ENCODE data around the gene GRM3.

Gene GRM3

DNA sequence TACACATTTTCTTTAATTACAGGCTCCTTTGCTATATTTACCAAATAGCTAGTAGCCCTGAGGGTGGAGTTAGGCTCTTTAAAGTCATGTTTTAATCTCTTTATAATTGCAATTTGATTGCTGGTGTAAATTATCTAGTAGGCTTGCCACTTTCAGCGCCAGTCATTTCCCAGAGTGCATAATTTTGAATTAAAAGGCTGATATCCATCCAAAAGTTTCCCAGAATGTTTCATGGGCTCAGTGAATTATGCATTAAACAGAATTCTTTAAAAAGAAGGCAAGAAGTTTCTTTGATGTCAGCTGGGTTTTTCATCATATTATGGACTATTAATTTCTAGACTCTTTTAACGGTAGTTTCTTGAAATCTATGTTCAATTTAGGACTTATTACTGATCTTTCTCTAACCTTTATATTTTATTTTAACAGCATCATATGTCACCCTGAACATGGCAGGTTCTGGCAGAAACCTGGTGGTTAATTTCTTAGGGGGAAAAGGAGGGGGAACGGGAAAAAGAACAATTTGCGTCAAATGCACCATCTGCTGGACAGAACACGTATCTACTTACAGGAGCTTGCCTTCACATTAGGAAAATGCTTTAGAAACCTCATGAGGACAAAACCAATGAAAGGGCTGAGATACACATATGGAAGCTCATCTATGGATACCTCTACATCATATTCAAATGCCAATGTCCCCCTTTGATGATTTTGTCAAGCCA, 171.1 kb downstream of the GRM3 start:
- CTCF ChIA-PET = interaction anchor here (0.7 to 1.2 kb wide), 7 partner anchors 9 to 216 kb away, joined by 3 to 4 read pairs (median 3); no protein-coding TSS in a partner anchor
- POLR2A ChIA-PET = no interaction called here

DNA sequence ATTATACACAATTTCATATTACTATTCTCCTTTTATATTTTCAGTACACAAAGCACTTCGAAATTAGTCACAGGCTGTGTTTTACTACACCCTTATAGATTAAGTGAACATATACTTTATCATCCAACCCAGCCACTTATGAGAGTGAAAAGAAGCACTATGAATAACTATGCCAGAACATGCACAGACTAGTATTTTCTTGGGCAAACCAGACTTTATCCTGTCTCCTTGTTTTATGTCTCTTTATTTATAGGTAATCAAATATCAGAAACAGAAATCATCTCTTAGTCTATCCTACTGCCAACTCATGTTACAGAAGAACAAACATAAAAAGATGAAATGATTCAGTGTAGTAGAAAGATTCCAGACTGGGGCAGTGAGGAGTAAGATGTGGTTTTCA, 171.8 kb downstream of the GRM3 start:
- Histone ChIP-seq H3K9me3 (ENCODE audit: control extremely low read depth in 1 of 5, control insufficient read depth in 4 of 5, insufficient read depth in 2 of 5, low read depth in 1 of 5, low read length in 4 of 5) (no peaks in the 10 kb centered on the region), H3K36me3 (ENCODE audit: control insufficient read depth in 4 of 4, insufficient read depth in 4 of 4, low read length in 3 of 4) (no peaks in the 10 kb centered on the region), H3K27me3 (replicated peaks in 2 of 5; ENCODE audit: control insufficient read depth in 4 of 5, insufficient read depth in 5 of 5, low read length in 4 of 5) (no peaks in the 10 kb centered on the region), H3K4me1 (ENCODE audit: control extremely low read depth in 1 of 4, control insufficient read depth in 4 of 4, insufficient read depth in 4 of 4, low read length in 3 of 4) (no peaks in the 10 kb centered on the region), H3K27ac (ENCODE audit: insufficient read depth in 1 of 2, low read depth in 1 of 2, low read length in 2 of 2, poor library complexity in 1 of 2, severe bottlenecking in 2 of 2) (no peak overlapping the region), H3K4me3 (ENCODE audit: control insufficient read depth in 1 of 7, extremely low read depth in 1 of 7, insufficient read depth in 4 of 7, low read depth in 2 of 7, low read length in 6 of 7) (no peak overlapping the region)
- no peak for DNase-seq
- POLR2A ChIA-PET = no interaction called here
- CTCF ChIA-PET = interaction anchor here (1.2 kb wide), 2 partner anchors 8 to 11 kb away, joined by 3 to 4 read pairs; no protein-coding TSS in a partner anchor
- 60% methylated on average over 1 of the region's 1 CpG for WGBS (ENCODE audit: insufficient coverage)

More for the DNA sequence above, 171.1 kb downstream of the GRM3 start:
- H3K4me1 ChIP-seq (ENCODE audit: control extremely low read depth in 1 of 4, control insufficient read depth in 4 of 4, insufficient read depth in 4 of 4, low read length in 3 of 4) = no peaks in the 10 kb centered on the region
- no peaks in the 10 kb centered on the region for H3K27me3 ChIP-seq (replicated peaks in 2 of 5; ENCODE audit: control insufficient read depth in 4 of 5, insufficient read depth in 5 of 5, low read length in 4 of 5)
- H3K9me3 ChIP-seq (ENCODE audit: control extremely low read depth in 1 of 5, control insufficient read depth in 4 of 5, insufficient read depth in 2 of 5, low read depth in 1 of 5, low read length in 4 of 5) = no peaks in the 10 kb centered on the region
- no peak overlapping the region for H3K4me3 ChIP-seq (ENCODE audit: control insufficient read depth in 1 of 7, extremely low read depth in 1 of 7, insufficient read depth in 4 of 7, low read depth in 2 of 7, low read length in 6 of 7)
- no peak overlapping the region for H3K27ac ChIP-seq (ENCODE audit: insufficient read depth in 1 of 2, low read depth in 1 of 2, low read length in 2 of 2, poor library complexity in 1 of 2, severe bottlenecking in 2 of 2)
- peak; percentile 13 to 28 (median 19) for DNase-seq
- 0% methylated on average over 1 of the region's 5 CpGs for WGBS (ENCODE audit: insufficient coverage)
- H3K36me3 ChIP-seq (ENCODE audit: control insufficient read depth in 4 of 4, insufficient read depth in 4 of 4, low read length in 3 of 4) = no peaks in the 10 kb centered on the region

DNA sequence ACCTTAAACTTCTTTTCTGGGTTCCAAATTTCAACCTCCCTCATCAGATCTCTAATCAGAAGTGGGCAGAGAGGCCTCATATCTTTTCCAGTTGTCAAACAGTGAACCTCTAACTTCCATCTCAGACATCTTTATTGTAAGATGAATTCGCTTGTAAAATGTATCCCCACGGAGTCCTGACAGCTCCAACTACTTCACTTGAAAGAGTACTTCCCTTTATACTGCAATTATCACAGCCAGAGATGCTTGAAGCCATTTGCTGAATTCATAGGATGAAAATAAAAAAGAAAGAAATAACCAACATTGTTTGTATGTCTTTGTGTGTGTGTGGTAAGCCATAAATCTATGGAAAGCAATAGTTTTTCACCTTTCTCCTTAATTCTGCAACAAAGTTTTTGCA, 175.2 kb downstream of the GRM3 start:
- Histone ChIP-seq H3K27ac (ENCODE audit: insufficient read depth in 1 of 2, low read depth in 1 of 2, low read length in 2 of 2, poor library complexity in 1 of 2, severe bottlenecking in 2 of 2) (no peak overlapping the region), H3K36me3 (ENCODE audit: control insufficient read depth in 4 of 4, insufficient read depth in 4 of 4, low read length in 3 of 4) (no peaks in the 10 kb centered on the region), H3K9me3 (ENCODE audit: control extremely low read depth in 1 of 5, control insufficient read depth in 4 of 5, insufficient read depth in 2 of 5, low read depth in 1 of 5, low read length in 4 of 5) (no peaks in the 10 kb centered on the region), H3K27me3 (replicated peaks in 2 of 5; ENCODE audit: control insufficient read depth in 4 of 5, insufficient read depth in 5 of 5, low read length in 4 of 5) (no peaks in the 10 kb centered on the region), H3K4me1 (ENCODE audit: control extremely low read depth in 1 of 4, control insufficient read depth in 4 of 4, insufficient read depth in 4 of 4, low read length in 3 of 4) (no peaks in the 10 kb centered on the region), H3K4me3 (ENCODE audit: control insufficient read depth in 1 of 7, extremely low read depth in 1 of 7, insufficient read depth in 4 of 7, low read depth in 2 of 7, low read length in 6 of 7) (no peak overlapping the region)
- DNase-seq = no peak
- ChIA-PET CTCF (no interaction called here), POLR2A (no interaction called here)
- 83% methylated on average over 1 of the region's 2 CpGs for WGBS (ENCODE audit: insufficient coverage)

DNA sequence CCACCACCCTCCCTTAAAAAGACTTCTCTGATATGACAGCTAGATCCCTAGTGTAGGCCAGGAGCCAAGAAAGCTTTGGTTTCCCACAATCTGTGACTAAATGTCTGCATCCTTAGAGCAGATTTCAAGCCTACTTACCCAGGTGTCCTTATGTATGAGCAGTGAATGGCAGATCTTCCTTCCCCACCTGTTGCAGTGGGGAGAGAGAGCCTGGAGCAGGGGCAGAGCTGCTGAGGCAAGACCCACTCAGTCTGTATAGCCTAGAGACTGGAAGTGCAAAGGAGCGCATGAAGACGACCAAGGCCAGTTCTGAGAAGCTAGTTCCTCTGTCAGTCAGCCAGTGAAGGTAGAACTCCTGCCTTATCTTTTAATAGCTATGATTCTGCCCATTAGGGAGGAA, 180.1 kb downstream of the GRM3 start:
- no peak for DNase-seq
- H3K4me3 ChIP-seq (ENCODE audit: control insufficient read depth in 1 of 7, extremely low read depth in 1 of 7, insufficient read depth in 4 of 7, low read depth in 2 of 7, low read length in 6 of 7) = no peak overlapping the region
- H3K36me3 ChIP-seq (ENCODE audit: control insufficient read depth in 4 of 4, insufficient read depth in 4 of 4, low read length in 3 of 4) = no peaks in the 10 kb centered on the region
- POLR2A ChIA-PET = no interaction called here
- no peaks in the 10 kb centered on the region for H3K4me1 ChIP-seq (ENCODE audit: control extremely low read depth in 1 of 4, control insufficient read depth in 4 of 4, insufficient read depth in 4 of 4, low read length in 3 of 4)
- H3K27ac ChIP-seq (ENCODE audit: insufficient read depth in 1 of 2, low read depth in 1 of 2, low read length in 2 of 2, poor library complexity in 1 of 2, severe bottlenecking in 2 of 2) = no peak overlapping the region
- no peaks in the 10 kb centered on the region for H3K9me3 ChIP-seq (ENCODE audit: control extremely low read depth in 1 of 5, control insufficient read depth in 4 of 5, insufficient read depth in 2 of 5, low read depth in 1 of 5, low read length in 4 of 5)
- H3K27me3 ChIP-seq (replicated peaks in 2 of 5; ENCODE audit: control insufficient read depth in 4 of 5, insufficient read depth in 5 of 5, low read length in 4 of 5) = no peaks in the 10 kb centered on the region
- CTCF ChIA-PET = interaction anchor here (0.7 kb wide), 1 partner anchor 9 kb away, joined by 3 read pairs; no protein-coding TSS in a partner anchor
- no CpG with 5 or more reads among the region's 2 CpGs for WGBS (ENCODE audit: insufficient coverage)

DNA sequence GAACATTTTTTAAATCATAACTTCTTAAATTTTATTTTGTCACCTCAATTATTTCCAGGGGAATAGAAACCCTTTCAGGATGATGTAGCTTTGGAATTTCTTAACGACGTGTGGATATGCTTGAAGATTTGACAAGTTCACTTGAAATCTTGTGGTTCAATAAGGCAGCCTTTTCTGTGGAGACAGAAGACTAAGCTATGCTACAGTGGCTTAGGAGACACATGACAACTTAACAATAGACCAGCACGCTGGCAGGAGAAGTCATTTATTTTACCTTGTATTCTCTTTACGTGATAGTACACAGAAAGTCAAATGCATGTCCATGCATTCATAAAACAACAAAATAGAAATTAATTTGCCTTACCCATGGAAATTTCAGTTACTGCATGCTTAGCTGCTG, 181.6 kb downstream of the GRM3 start:
- DNase-seq = no peak
- Histone ChIP-seq H3K4me1 (ENCODE audit: control extremely low read depth in 1 of 4, control insufficient read depth in 4 of 4, insufficient read depth in 4 of 4, low read length in 3 of 4) (no peaks in the 10 kb centered on the region), H3K9me3 (ENCODE audit: control extremely low read depth in 1 of 5, control insufficient read depth in 4 of 5, insufficient read depth in 2 of 5, low read depth in 1 of 5, low read length in 4 of 5) (no peaks in the 10 kb centered on the region), H3K27me3 (replicated peaks in 2 of 5; ENCODE audit: control insufficient read depth in 4 of 5, insufficient read depth in 5 of 5, low read length in 4 of 5) (no peaks in the 10 kb centered on the region), H3K4me3 (ENCODE audit: control insufficient read depth in 1 of 7, extremely low read depth in 1 of 7, insufficient read depth in 4 of 7, low read depth in 2 of 7, low read length in 6 of 7) (no peak overlapping the region), H3K36me3 (ENCODE audit: control insufficient read depth in 4 of 4, insufficient read depth in 4 of 4, low read length in 3 of 4) (no peaks in the 10 kb centered on the region), H3K27ac (ENCODE audit: insufficient read depth in 1 of 2, low read depth in 1 of 2, low read length in 2 of 2, poor library complexity in 1 of 2, severe bottlenecking in 2 of 2) (no peak overlapping the region)
- WGBS (ENCODE audit: insufficient coverage) = 96% methylated on average over 4 of the region's 4 CpGs
- CTCF ChIA-PET = interaction anchor here (0.7 kb wide), 1 partner anchor 11 kb away, joined by 3 read pairs; no protein-coding TSS in a partner anchor
- POLR2A ChIA-PET = no interaction called here

DNA sequence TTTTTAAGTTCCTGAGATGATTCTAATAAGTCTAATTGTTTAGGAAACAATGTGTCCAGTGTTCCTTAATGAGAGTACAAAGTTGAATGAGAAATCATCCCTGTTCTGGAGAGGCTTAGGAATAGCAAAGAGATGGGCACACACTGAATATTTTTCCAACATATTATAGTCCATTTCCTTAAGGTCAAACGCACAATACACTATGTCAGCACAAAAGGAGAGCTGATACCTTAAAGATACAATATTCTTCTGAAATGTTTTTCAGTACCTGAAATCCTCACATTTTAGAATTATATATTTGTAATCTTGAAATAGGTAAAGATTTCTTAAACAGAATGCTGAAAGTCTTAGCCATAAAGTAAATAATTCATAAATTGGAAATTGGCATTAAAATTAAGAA, 183.2 kb downstream of the GRM3 start:
- no peaks in the 10 kb centered on the region for H3K9me3 ChIP-seq (ENCODE audit: control extremely low read depth in 1 of 5, control insufficient read depth in 4 of 5, insufficient read depth in 2 of 5, low read depth in 1 of 5, low read length in 4 of 5)
- POLR2A ChIA-PET = no interaction called here
- 100% methylated on average over 1 of the region's 1 CpG for WGBS (ENCODE audit: insufficient coverage)
- no peaks in the 10 kb centered on the region for H3K36me3 ChIP-seq (ENCODE audit: control insufficient read depth in 4 of 4, insufficient read depth in 4 of 4, low read length in 3 of 4)
- H3K27me3 ChIP-seq (replicated peaks in 2 of 5; ENCODE audit: control insufficient read depth in 4 of 5, insufficient read depth in 5 of 5, low read length in 4 of 5) = no peaks in the 10 kb centered on the region
- H3K4me1 ChIP-seq (ENCODE audit: control extremely low read depth in 1 of 4, control insufficient read depth in 4 of 4, insufficient read depth in 4 of 4, low read length in 3 of 4) = no peaks in the 10 kb centered on the region
- CTCF ChIA-PET = interaction anchor here (0.9 kb wide), 1 partner anchor 10 kb away, joined by 3 read pairs; no protein-coding TSS in a partner anchor
- H3K27ac ChIP-seq (ENCODE audit: insufficient read depth in 1 of 2, low read depth in 1 of 2, low read length in 2 of 2, poor library complexity in 1 of 2, severe bottlenecking in 2 of 2) = no peak overlapping the region
- no peak for DNase-seq
- no peak overlapping the region for H3K4me3 ChIP-seq (ENCODE audit: control insufficient read depth in 1 of 7, extremely low read depth in 1 of 7, insufficient read depth in 4 of 7, low read depth in 2 of 7, low read length in 6 of 7)

DNA sequence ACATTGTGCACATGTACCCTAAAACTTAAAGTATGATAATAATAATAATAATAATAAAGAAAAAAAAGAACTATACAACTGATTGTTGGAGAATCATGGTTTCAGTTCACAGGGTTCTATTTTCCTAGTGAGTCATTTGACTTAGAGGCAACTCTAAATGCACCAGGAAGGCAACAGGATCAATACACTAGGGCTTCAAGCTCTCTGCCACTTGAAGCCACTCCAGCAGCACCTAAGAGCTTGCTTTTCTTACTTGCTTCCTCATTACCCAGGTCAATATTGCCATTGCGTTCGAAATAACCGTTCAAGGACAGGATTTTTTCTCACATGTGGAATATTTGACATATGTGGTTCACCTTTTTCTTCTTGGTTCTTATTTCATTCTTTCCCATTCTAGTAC, 189.7 kb downstream of the GRM3 start:
- Histone ChIP-seq H3K9me3 (ENCODE audit: control extremely low read depth in 1 of 5, control insufficient read depth in 4 of 5, insufficient read depth in 2 of 5, low read depth in 1 of 5, low read length in 4 of 5) (no peaks in the 10 kb centered on the region), H3K27me3 (replicated peaks in 2 of 5; ENCODE audit: control insufficient read depth in 4 of 5, insufficient read depth in 5 of 5, low read length in 4 of 5) (no peaks in the 10 kb centered on the region), H3K4me1 (ENCODE audit: control extremely low read depth in 1 of 4, control insufficient read depth in 4 of 4, insufficient read depth in 4 of 4, low read length in 3 of 4) (no peaks in the 10 kb centered on the region), H3K27ac (ENCODE audit: insufficient read depth in 1 of 2, low read depth in 1 of 2, low read length in 2 of 2, poor library complexity in 1 of 2, severe bottlenecking in 2 of 2) (no peak overlapping the region), H3K36me3 (ENCODE audit: control insufficient read depth in 4 of 4, insufficient read depth in 4 of 4, low read length in 3 of 4) (no peaks in the 10 kb centered on the region), H3K4me3 (ENCODE audit: control insufficient read depth in 1 of 7, extremely low read depth in 1 of 7, insufficient read depth in 4 of 7, low read depth in 2 of 7, low read length in 6 of 7) (no peak overlapping the region)
- CTCF ChIA-PET = no interaction called here
- POLR2A ChIA-PET = no interaction called here
- no peak for DNase-seq
- no CpG with 5 or more reads among the region's 3 CpGs for WGBS (ENCODE audit: insufficient coverage)

Measured in common myeloid progenitor, CD34-positive (primary cell).